HCT116 (cell line): ENCODE results near the gene MTA1. TPM values are rescaled to one million over a fixed set of nuclear protein-coding genes. Genes with fewer than 3 reads are reported as not detected.

ENCODE experiments used
- ATAC-seq: fragments of 200-7000 bp; cut with Tn5 transposase; 2 replicates; pipeline ENCODE4 v1.9.1; 2020; ENCODE audit warnings: mild to moderate bottlenecking, moderate library complexity
- BruUV-seq: library from RNA; stranded (reverse); fragments of 400-500 nt; replicated peaks from 2 replicates; lab custom pipeline; 2021; lab: Mats Ljungman, UMichigan
- CTCF ChIA-PET: fragments of 300-600 bp; sonication (Branson Sonifier 250); formaldehyde crosslinking; loops from one replicate; lab custom pipeline; 2021; ENCODE audit warnings: antibody characterized with exemption; lab: Charles Lee
- POLR2A ChIA-PET: fragments of 300-600, 350-600 bp; sonication (Branson Sonifier 250); formaldehyde crosslinking; loops from one replicate; lab custom pipeline; 2021; ENCODE audit warnings: antibody characterized with exemption; lab: Charles Lee
- RAD21 ChIA-PET, 2 experiments: fragments of 300-600 bp; sonication (Branson Sonifier 250); formaldehyde crosslinking; loops; one replicate each; lab custom pipeline; 2023; ENCODE audit warnings: low total read pairs in 2 of 2; ENCODE audit not compliant: uncharacterized antibody in 2 of 2, unreplicated experiment in 2 of 2, low non-redundant PET in 1 of 2; lab: Charles Lee
- DNase-seq: peaks from one replicate; pipeline ENCODE4 v3.0.0-alpha.2; 2010; ENCODE audit warnings: low read depth, low spot score
- H2AFZ ChIP-seq: fragments of 200-600 bp; shearing (Covaris generic), sonication (generic); 2 replicates; pipeline ENCODE4 v1.6.1; 2017; ENCODE audit warnings: low read depth, mixed run types, mixed read lengths, antibody characterized with exemption, low read length; ENCODE audit not compliant: poor library complexity, severe bottlenecking
- H3K27ac ChIP-seq: 2 replicates; pipeline ENCODE4 v1.5.1; 2012; ENCODE audit warnings: low read depth, low read length
- H3K27me3 ChIP-seq: fragments of 200-600 bp; sonication (generic); 2 replicates; pipeline ENCODE4 v1.6.1; 2016; ENCODE audit warnings: mixed run types, low read length, mixed read lengths; ENCODE audit not compliant: insufficient read depth
- H3K36me3 ChIP-seq, 2 experiments: fragments of 200-500 bp in 1 of 2; fragments of 200-600 bp in 1 of 2; sonication (Bioruptor generic) in 1 of 2; sonication (generic) in 1 of 2; 2 replicates each; pipeline versions ENCODE4 v1.5.1 to v1.6.1; 2014 to 2016; ENCODE audit warnings: low read length in 2 of 2, inconsistent platforms in 1 of 2, mixed read lengths in 1 of 2, mixed run types in 1 of 2; ENCODE audit not compliant: insufficient read depth in 2 of 2, control insufficient read depth in 1 of 2
- H3K4me1 ChIP-seq, 2 experiments: fragments of 200-600 bp in 1 of 2; sonication (generic) in 1 of 2; 2 replicates each; pipeline versions ENCODE4 v1.5.1 to v1.6.1; 2012 to 2017; ENCODE audit warnings: low read length in 2 of 2, inconsistent platforms in 1 of 2, mild to moderate bottlenecking in 1 of 2, mixed read lengths in 1 of 2, mixed run types in 1 of 2, moderate library complexity in 1 of 2; ENCODE audit not compliant: insufficient read depth in 2 of 2, control insufficient read depth in 1 of 2
- H3K4me2 ChIP-seq: fragments of 200-600 bp; sonication (generic); 2 replicates; pipeline ENCODE4 v1.6.1; 2017; ENCODE audit warnings: mixed run types, low read length, mixed read lengths
- H3K4me3 ChIP-seq, 2 experiments: fragments of 200-600 bp in 1 of 2; sonication (generic) in 1 of 2; replicated peaks in 1 of 2; 2 replicates each; pipeline ENCODE4 v1.5.1; 2011 to 2016; ENCODE audit warnings: low read length in 2 of 2, control low read depth in 1 of 2, low read depth in 1 of 2, mild to moderate bottlenecking in 1 of 2, mixed read lengths in 1 of 2, mixed run types in 1 of 2
- H3K79me2 ChIP-seq: fragments of 200-600 bp; sonication (generic); 2 replicates; pipeline ENCODE4 v1.6.1; 2017; ENCODE audit warnings: mild to moderate bottlenecking, mixed run types, low read length, moderate library complexity, mixed read lengths; ENCODE audit not compliant: insufficient read depth
- H3K9ac ChIP-seq: fragments of 200-600 bp; sonication (generic); 2 replicates; pipeline ENCODE4 v1.6.1; 2016; ENCODE audit warnings: low read length, mixed read lengths
- H3K9me2 ChIP-seq: fragments of 200-600 bp; sonication (generic), shearing (Covaris generic); 2 replicates; pipeline ENCODE4 v1.6.1; 2017; ENCODE audit warnings: mixed run types, mild to moderate bottlenecking, moderate library complexity; ENCODE audit not compliant: insufficient read depth
- H3K9me3 ChIP-seq, 2 experiments: fragments of 200-500 bp in 1 of 2; fragments of 200-600 bp in 1 of 2; sonication (Bioruptor generic) in 1 of 2; sonication (generic) in 1 of 2; 2 replicates each; pipeline ENCODE4 v1.6.1; 2014 to 2017; ENCODE audit warnings: low read length in 2 of 2, mixed read lengths in 2 of 2, inconsistent platforms in 1 of 2, low read depth in 1 of 2, mild to moderate bottlenecking in 1 of 2, mixed run types in 1 of 2, moderate library complexity in 1 of 2; ENCODE audit not compliant: control insufficient read depth in 1 of 2, insufficient read depth in 1 of 2
- H4K20me1 ChIP-seq: fragments of 200-600 bp; sonication (generic), shearing (Covaris generic); 2 replicates; pipeline ENCODE4 v1.6.1; 2017; ENCODE audit warnings: mixed run types, mild to moderate bottlenecking, moderate library complexity; ENCODE audit not compliant: insufficient read depth
- CEBPB ChIP-seq: IDR thresholded peaks from 2 replicates; pipeline ENCODE4 v1.6.1; 2012; ENCODE audit warnings: low read depth
- ELF1 ChIP-seq: IDR thresholded peaks from 2 replicates; pipeline ENCODE4 v1.6.1; 2012; ENCODE audit warnings: low read depth, borderline replicate concordance
- intact Hi-C: fragments of 100-400 bp; cut with micrococcal nuclease; formaldehyde crosslinking; loops from 2 replicates; pipeline ENCODE4 v1.10.0; 2022
- total RNA-seq: library from RNA; stranded (reverse); gene quantifications from one replicate; pipeline ENCODE4 v1.2.1, GENCODE V29; 2021; ENCODE audit not compliant: unreplicated experiment
- TF ChIP-seq, protein P1 (sequence below): IDR thresholded peaks from 2 replicates; pipeline ENCODE4 v1.6.1; 2011; ENCODE audit warnings: mild to moderate bottlenecking, low read length, moderate library complexity; ENCODE audit not compliant: insufficient replicate concordance; ENCODE audit errors: extremely low read depth

MTA1 gene
- total RNA-seq, 1 experiment from 2014 or later, result 229 TPM

DNA sequence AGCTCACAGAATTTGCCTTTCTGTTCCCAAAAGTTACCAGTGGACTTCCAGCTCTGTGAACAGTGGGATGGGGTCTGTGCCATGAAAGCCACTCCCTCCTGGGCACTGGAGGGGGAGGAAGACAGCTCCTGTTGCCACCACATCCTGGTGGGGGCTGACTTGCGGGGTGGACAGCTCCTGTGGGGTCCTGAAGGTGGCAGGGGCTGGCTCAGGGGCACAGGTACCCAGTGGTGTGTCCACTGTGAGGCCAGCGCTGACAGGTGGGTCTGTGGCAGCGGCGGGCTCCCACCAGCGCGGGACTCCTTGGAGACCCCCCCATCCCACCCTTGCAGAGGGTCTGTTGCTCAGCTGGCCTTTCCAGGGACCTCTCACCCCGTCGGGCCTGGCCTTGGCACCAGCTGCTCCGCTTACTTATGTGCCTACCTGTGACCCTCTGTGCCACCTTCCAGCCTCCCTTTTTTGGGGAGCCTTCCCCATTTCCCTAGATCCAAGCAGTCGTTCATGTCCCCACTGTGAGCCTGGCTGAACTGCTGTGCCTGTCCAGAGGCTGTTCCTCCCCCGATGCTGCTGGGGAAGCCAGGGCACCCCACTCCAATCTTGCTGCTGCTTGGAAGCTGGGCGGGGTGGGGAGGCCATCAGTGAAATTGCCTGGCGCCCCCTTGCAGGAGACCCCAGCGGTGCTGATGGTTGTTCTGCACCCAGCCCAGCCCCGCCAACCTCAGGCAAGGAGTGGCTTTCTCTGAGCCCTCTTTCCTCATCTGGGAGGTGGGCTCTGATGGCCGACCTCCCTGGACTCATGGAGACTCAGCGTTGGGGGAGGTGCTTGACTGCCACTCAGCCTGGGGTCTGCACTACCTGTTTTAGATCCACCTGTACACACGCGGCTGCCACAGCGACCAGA lies 73.6 kb downstream of the MTA1 start:
- H3K4me1 ChIP-seq, result peaks cover 17 to 26% of the 10 kb centered on the region in 2 experiments
- ChIA-PET RAD21 (no interaction called here), CTCF (interaction anchor here (1.2 kb wide), 1 partner anchor 403 kb away, joined by 3 read pairs; no protein-coding TSS in a partner anchor), POLR2A (no interaction called here)
- no peak overlapping the region for H3K4me2 ChIP-seq
- H4K20me1 ChIP-seq, result no peaks in the 10 kb centered on the region; the same call in 1 of the 2 replicates
- no peaks in the 10 kb centered on the region for H3K9me3 ChIP-seq
- intact Hi-C loops, result loop anchor here (5.0 kb wide), 1 partner anchor 34 kb away; the partner anchor contains the start of gene TMEM121
- H3K27me3 ChIP-seq, result no peaks in the 10 kb centered on the region
- DNase-seq (no peak), ATAC-seq (no peak)
- no peak overlapping the region for H2AFZ ChIP-seq
- H3K36me3 ChIP-seq, result 0 out of 4 replicates have a peak, but pooled peaks cover 0 to 3% of the 10 kb centered on the region in 2 experiments
- H3K9me2 ChIP-seq, result no peaks in the 10 kb centered on the region
- TF ChIP-seq, protein P1, sequence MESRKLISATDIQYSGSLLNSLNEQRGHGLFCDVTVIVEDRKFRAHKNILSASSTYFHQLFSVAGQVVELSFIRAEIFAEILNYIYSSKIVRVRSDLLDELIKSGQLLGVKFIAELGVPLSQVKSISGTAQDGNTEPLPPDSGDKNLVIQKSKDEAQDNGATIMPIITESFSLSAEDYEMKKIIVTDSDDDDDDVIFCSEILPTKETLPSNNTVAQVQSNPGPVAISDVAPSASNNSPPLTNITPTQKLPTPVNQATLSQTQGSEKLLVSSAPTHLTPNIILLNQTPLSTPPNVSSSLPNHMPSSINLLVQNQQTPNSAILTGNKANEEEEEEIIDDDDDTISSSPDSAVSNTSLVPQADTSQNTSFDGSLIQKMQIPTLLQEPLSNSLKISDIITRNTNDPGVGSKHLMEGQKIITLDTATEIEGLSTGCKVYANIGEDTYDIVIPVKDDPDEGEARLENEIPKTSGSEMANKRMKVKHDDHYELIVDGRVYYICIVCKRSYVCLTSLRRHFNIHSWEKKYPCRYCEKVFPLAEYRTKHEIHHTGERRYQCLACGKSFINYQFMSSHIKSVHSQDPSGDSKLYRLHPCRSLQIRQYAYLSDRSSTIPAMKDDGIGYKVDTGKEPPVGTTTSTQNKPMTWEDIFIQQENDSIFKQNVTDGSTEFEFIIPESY, result no peak
- TF ChIP-seq CEBPB, result no peak
- no peak for TF ChIP-seq ELF1
- no peak overlapping the region for H3K4me3 ChIP-seq
- peaks cover 13% of the 10 kb centered on the region for H3K79me2 ChIP-seq
- no peak overlapping the region; the same call in 1 of the 2 replicates for H3K27ac ChIP-seq
- BruUV-seq, result no TSS peak
- no peak overlapping the region for H3K9ac ChIP-seq
